Measurements from ENCODE around the gene SYT1.

The SYT1 gene

DNA sequence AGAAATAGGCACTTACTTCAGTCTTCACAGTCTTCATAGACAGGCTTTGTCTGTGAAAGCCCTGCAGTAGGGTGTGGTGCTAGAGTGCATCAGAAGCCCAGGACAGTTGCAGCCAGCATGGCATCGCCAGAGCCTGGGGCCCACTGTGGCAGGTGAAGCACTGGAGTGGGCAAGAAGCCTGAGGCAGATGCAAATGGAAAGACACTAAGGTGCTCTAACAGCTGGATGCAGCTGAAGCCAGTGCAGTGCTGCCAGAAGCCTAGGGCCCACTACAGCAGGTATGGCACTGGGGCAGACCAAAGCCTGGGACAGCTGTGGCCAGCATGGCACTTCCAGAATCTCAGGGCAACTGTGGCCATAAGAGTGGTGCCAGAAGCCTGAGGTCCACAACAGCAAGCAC lies 358.6 kb downstream of the SYT1 start:
- DNase-seq (ENCODE audit: low read depth), result no peak
- H3K4me3 ChIP-seq (ENCODE audit: low read length), result no peak overlapping the region
- TF ChIP-seq, protein P1, sequence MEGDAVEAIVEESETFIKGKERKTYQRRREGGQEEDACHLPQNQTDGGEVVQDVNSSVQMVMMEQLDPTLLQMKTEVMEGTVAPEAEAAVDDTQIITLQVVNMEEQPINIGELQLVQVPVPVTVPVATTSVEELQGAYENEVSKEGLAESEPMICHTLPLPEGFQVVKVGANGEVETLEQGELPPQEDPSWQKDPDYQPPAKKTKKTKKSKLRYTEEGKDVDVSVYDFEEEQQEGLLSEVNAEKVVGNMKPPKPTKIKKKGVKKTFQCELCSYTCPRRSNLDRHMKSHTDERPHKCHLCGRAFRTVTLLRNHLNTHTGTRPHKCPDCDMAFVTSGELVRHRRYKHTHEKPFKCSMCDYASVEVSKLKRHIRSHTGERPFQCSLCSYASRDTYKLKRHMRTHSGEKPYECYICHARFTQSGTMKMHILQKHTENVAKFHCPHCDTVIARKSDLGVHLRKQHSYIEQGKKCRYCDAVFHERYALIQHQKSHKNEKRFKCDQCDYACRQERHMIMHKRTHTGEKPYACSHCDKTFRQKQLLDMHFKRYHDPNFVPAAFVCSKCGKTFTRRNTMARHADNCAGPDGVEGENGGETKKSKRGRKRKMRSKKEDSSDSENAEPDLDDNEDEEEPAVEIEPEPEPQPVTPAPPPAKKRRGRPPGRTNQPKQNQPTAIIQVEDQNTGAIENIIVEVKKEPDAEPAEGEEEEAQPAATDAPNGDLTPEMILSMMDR (conservative IDR thresholded peaks at IDR 0.05; ENCODE audit: low read length), result no peak

DNA sequence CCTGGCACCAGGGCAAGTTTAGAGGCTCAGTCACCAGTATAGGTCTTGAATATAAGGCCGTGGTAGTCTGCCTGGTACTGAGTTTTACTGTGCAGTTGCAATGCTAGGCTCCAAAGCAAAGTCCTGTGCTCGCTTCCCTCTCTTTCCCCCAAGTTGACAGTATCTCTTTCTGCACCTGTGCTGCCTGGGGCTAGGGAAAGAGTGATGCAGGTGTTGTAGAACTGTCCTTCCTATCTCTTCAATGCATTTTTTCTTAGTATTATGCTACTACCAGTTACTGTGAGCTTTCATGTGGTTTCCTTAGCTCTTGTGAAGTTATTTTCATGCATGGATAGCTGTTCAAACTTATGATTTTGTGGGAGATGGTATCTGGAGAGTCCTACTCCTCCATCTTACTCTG lies 359.2 kb downstream of the SYT1 start:
- no peak for DNase-seq (ENCODE audit: low read depth)
- TF ChIP-seq, protein P1 (conservative IDR thresholded peaks at IDR 0.05; ENCODE audit: low read length), result no peak
- no peak overlapping the region for H3K4me3 ChIP-seq (ENCODE audit: low read length)

DNA sequence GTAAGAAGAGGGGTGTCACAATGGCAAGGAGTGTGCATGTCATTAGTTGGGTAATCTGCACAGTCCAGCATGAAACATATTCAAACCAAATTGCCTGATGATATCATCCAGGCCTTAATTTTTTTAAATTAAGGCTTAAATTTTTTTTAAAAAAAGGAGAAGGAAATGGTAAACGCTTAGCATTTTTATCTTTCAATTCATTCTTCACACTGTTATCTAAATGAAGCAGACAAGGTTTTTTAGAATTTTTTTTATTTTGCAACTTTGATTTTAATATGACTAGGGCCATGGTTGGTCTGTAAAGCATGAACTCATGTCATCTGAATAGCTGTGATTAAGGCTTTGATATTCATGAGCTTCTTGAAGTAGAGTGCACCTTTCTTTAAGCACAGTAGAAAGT lies 362.5 kb downstream of the SYT1 start:
- DNase-seq (ENCODE audit: low read depth), result no peak
- TF ChIP-seq, protein P1 (conservative IDR thresholded peaks at IDR 0.05; ENCODE audit: low read length), result no peak
- no peak overlapping the region for H3K4me3 ChIP-seq (ENCODE audit: low read length)

DNA sequence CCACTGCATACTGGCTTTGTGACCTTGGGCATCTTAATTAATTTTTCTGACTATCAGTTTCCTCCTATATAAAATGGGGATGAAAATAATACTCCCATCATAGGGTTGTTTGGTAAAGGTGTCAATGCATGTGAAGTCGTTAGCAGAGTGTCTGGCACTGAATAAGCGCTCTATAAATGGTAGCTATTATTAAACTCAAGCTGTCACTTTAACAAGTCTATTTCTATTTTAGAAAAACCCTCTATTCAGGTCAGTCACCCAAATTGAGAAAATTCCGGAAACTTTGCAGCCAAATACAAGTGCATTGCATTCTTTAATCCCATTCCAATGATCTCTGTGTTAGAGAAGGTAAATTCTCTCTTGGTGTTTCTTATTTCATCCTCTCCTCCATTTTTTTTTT lies 363.1 kb downstream of the SYT1 start:
- H3K4me3 ChIP-seq (ENCODE audit: low read length), result no peak overlapping the region
- TF ChIP-seq, protein P1 (conservative IDR thresholded peaks at IDR 0.05; ENCODE audit: low read length), result no peak
- DNase-seq (ENCODE audit: low read depth), result no peak

DNA sequence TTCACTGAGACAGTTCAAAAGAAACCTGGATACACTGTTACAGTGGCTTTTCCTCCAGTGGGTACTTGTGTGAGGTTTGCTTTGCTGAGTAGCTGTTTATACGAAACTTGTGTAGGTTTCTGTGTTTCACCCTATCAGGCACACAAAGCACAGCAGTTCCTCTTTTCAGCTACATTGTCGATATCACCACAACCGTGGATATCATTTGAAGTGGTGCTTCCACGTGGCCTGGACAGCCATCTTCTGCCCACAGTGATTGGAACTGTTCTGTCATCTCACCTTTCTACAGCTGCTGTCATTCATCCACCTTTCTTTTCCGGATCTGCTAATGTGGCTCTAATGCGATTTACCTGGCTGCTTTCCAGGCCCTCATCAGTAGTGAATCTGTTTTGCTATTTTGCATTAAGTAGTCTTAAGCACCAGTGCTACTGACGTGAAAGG lies 368.8 kb downstream of the SYT1 start:
- DNase-seq (ENCODE audit: low read depth), result no peak
- no peak overlapping the region for H3K4me3 ChIP-seq (ENCODE audit: low read length)
- TF ChIP-seq, protein P1 (conservative IDR thresholded peaks at IDR 0.05; ENCODE audit: low read length), result no peak

DNA sequence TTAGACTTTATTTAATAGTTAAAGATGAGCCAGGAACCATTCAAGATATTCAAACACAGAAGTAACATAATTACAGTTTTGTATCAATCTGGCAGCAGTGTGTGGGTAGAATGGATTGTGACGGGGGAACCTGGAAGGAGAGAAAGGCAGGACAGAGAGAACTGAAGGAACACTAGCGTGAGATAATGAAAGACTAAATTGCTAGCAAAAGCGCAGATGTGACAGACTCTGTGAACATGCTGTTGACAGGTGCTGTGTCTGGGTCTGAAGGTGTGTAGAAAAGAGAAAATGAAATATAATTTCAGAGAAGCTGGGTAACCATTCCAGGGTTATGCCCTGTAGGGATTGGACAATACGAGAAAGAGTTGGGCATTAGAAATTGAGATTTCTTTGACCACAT lies 372.3 kb downstream of the SYT1 start:
- H3K4me3 ChIP-seq (ENCODE audit: low read length), result no peak overlapping the region
- DNase-seq (ENCODE audit: low read depth), result no peak
- TF ChIP-seq, protein P1 (conservative IDR thresholded peaks at IDR 0.05; ENCODE audit: low read length), result no peak

DNA sequence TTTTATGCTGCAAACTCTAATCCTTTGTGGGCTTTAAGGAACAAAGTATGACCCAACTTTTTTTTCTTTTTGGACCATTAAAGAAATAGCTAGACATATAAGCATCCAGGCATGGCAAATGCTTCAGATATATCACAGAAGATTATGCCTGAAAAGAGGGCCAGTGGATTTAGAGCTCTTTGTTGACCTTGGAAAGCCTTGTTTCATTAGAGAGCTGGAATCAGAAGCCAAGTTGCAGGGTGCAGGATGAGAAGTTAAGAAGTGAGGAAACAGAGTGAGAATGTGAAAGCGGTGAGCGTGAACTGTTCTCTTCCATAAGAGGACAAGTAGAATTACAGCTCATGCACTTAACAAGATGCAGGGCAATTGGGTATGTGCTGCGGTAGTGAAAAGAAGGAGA lies 373.7 kb downstream of the SYT1 start:
- TF ChIP-seq, protein P1 (conservative IDR thresholded peaks at IDR 0.05; ENCODE audit: low read length), result no peak
- no peak overlapping the region for H3K4me3 ChIP-seq (ENCODE audit: low read length)
- no peak for DNase-seq (ENCODE audit: low read depth)

Measured in AG10803 (cell line).